Stimulated activated CD4-positive, alpha-beta T cell treated with anti-CD3 and anti-CD28 coated beads, Interleukin-1b, Interleukin-23, amount 100 ng/mL, for 24 hours (primary cell): ENCODE results near the gene TMEM95.

Experiments
- DNase-seq, 4 experiments: peaks; one replicate each; pipeline ENCODE4 v3.0.0-alpha.2; 2020; ENCODE audit warnings: low read depth in 4 of 4, low spot score in 1 of 4

The TMEM95 gene

DNA sequence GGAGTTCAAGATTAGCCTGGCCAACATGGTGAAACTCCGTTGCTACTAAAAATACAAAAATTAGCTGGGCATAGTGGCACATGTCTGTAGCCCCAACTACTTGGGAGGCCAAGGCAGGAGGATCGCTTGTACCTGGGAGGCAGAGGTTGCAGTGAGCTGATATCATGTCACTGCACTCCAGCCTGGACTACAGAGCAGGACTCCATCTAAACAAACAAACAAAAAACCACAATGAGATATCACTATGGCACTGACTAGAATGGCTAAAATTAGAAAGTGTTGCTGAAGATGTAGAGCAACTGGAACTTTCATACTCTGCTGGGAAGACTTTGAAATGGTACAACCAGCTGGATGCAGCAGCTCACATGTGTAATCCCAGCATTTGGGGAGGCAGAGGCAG is 19.4 kb downstream of the TMEM95 start:
- no peak for DNase-seq

DNA sequence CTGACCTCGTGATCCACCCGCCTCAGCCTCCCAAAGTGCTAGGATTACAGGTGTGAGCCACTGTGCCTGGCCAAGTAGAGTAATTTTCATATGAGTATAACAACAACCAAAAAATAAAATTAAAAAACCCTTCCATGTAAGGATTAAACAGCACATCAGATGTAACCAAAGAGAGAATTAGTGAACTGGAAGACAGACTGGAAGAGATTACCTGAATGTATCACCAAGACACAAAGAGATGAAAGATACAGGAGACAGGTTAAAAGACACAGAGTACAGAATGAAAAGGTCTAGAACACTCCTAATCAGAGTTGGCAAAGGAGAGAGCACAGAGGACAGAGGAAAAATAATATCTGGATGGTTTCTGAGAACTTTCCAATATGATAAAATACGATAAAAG is 24.2 kb downstream of the TMEM95 start:
- no peak for DNase-seq

DNA sequence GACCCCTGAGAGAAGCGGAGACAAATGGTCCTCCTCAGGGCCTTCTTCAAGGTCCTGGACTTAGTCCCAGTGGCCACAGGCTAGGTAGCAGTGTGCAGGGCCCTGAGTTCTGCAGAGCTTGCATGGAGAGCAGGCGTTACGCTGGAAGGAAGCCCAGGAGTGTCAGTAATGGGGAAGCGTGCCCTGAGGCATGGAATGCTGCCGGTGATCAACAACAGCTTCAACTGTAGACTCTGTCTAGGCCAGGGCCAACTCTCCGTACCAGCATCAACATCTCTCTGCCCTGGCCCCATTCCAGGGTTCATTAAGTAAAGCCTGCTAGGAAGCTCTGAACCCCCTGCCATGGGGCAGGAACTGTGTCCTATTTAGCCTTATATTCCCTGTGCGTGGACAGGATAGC is 25.4 kb downstream of the TMEM95 start:
- no peak for DNase-seq

DNA sequence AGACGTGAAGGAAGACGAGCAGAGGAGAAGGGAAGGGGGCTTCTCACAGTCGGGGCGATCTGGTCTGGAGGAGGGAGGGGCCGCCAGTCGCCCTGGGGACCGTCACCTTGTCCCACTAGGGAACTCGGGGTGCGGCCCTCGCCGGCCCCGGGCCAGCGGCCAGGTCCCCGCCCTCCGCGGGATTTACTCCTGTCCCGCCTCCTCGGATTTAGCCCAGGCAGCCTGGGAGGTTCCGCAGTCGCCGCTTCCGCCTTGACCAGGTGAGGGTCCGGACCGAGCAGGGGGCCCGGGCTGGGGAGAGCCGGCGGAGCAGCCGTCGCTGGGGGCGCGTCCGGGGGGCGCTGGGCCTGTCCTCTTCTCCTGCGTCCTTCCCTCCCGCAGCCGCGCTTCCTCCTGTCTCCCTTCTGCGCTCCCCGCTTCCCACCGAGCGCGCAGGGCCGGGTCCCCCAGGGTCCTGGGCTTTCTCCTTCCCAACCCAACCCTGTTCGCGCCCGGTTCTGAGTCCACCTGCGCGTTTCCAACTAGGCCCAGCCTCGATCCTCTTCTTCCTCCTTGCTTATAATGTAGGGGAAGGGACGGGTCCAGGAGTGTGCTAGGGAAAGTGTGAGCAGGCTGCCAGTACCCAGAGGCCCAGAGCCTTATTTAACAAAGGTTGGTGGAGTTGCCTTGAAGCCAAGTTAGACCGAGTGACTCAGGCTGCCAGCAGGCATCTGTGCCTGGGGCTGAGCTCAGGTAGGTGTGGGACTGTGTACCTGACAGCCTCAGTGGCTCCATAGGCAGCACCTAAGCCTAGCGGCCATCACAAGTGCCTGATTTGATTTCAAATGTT is 26.1 kb downstream of the TMEM95 start, which contains the start of gene TNK1:
TNK1 (plus strand) TSS at position 235 of the 829 bp plus-strand sequence. CDS start 1,838 bp downstream, outside the sequence.
- DNase-seq = no peak

DNA sequence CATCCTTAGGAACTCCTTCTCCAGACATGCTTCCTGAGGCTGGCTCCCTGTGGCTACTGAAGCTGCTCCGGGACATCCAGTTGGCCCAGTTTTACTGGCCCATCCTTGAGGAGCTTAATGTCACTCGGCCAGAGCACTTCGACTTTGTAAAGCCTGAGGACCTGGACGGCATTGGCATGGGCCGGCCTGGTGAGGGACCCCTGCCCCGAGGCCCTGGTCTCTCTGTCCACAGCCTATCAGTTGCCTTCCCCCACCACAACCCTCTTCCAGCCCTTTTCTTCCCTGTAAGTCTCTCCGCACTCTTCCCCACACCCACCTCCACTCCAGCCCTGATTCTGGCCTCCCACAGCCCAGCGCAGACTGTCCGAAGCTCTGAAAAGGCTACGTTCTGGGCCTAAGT is 27.9 kb downstream of the TMEM95 start:
- no peak for DNase-seq

DNA sequence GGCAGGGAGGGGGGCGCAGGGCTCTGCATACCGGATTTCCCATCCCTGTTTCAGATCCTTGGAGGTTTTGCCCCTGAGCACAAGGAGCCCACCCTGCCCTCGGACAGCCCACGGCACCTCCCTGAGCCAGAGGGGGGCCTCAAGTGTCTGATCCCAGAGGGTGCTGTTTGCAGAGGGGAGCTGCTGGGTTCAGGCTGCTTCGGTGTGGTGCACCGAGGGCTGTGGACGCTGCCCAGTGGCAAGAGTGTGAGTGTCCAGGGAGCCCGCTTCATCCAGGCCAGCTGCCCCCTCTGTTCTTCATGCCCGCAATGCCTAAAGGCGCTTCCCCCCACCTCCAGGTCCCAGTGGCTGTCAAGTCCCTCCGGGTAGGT is 28.4 kb downstream of the TMEM95 start:
- DNase-seq = no peak

DNA sequence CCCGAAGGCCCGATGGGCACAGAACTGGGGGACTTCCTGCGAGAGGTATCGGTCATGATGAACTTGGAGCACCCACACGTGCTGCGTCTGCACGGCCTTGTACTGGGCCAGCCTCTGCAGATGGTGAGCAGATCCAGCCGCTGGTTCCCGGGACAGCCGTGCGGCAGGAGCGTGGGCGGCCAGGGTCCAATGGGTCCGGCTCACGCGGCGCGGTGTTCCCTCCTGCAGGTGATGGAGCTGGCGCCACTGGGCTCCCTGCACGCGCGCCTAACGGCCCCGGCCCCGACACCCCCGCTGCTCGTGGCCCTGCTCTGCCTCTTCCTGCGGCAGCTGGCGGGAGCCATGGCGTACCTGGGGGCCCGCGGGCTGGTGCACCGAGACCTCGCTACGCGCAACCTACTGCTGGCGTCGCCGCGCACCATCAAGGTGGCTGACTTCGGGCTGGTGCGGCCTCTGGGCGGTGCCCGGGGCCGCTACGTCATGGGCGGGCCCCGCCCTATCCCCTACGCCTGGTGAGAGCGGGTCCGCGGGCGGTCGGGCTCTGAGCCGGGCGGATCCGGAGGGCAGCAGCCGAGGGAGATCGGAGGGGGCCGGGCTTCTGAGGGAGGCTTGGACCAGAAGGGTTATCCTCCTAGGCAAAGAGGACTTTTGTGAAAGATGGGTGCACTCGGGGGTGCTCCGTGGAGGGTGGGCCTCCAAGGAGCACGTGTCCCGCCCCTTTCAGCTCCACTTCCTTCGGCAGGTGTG is 29.0 kb downstream of the TMEM95 start:
- peak in 3 of 4 experiments; percentile 42 to 72 (median 60) for DNase-seq

DNA sequence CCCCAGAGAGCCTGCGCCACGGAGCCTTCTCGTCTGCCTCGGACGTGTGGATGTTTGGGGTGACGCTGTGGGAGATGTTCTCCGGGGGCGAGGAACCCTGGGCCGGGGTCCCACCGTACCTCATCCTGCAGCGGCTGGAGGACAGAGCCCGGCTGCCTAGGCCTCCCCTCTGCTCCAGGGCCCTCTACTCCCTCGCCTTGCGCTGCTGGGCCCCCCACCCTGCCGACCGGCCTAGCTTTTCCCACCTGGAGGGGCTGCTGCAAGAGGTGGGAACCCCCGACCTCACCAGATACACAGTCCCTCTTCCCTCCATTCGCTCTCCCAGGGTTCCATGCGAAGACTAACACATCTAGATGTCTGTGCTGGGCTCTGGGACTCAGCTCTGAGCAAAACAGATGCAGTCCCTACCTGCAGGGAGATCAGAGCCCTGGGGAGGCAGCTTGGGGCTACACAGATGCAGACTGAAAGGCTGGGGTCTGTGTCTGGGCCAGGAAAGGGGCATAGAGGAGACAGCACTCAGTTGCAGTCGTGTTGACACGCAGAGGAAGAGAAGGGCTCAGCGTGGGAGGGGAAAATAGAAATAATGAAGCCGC is 29.6 kb downstream of the TMEM95 start:
- no peak for DNase-seq

DNA sequence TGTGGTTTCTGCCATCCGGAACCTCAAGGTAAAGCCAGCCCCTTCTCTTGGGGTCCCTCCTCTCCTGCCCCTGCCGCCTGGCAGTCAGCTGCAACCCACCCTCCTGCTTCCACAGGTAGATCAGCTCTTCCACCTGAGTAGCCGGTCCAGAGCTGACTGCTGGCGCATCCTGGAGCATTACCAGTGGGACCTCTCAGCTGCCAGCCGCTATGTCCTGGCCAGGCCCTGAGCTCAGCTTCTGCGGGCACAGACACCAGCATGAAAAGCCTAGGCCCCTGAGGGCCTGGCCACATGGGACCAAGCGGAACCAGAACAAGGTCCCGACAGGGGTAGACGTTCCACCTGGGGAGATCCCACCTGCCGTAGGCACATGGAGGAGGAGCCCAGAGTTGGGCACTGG is 33.9 kb downstream of the TMEM95 start:
- no peak for DNase-seq

DNA sequence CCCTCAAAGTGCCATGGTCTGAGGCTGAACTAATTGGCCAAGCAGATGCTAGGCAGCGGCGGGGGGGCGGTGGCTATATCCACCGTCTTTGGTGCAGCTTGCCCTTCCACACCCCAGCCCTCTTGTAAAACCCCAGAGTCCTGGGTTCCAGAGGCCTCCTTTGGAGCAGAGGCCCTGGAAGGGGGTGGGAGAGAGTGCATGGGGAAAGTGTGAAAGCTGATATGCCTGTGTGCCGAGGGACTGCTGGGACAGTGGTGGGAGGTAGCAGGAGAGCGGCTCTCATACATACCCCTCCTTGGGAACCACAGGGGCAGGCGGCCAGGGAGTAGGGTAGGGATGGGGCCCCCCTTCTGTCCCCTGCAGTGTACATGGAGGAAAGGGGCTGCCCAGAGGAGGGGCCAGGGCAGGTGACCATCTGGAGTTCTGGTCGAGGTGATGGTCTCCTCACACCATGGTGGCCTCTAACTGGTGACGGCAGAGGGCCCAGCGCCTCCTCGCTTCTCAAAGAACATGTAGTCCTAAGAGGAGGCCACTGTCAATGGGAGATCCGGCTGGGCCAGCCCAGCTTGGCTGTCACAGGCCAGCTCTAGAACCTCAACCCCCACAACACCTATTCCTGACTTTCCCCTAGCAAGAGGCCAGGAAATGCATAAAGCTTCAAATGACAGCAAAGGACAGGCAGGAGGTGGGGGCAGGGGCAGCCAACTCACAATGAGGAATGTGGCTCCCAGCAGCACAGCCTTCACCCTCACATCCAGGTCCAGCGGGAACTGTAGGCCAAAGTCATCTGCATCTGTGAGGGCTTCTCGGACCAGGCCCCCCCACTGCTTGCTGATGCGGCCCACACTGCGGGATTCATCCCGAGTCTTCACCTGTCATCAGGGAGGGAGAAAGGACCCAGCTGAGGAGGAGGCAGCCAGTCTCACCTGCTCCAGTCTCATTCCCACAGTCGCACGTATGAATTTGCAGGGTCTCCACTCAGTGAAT is 35.3 kb downstream of the TMEM95 start:
- DNase-seq = no peak

DNA sequence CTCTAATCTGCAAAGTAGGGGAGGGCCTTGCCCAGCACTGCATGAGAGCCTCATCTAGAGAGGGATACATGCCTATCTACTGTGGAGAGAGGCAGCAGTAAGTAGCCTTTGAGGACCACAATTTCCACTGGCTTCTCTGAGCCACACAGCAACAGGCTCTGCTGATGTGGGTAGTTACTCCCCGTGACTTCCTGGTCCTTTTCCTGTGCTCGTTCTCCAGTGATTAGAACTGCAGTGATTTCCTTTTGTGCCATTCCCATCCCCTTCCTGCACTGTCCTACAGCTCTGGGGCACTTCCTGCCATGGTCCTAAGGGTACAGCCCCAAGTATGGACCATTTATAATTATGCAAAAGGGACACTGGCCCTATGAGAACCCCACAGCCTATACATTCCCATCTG is 36.4 kb downstream of the TMEM95 start:
- DNase-seq = no peak

DNA sequence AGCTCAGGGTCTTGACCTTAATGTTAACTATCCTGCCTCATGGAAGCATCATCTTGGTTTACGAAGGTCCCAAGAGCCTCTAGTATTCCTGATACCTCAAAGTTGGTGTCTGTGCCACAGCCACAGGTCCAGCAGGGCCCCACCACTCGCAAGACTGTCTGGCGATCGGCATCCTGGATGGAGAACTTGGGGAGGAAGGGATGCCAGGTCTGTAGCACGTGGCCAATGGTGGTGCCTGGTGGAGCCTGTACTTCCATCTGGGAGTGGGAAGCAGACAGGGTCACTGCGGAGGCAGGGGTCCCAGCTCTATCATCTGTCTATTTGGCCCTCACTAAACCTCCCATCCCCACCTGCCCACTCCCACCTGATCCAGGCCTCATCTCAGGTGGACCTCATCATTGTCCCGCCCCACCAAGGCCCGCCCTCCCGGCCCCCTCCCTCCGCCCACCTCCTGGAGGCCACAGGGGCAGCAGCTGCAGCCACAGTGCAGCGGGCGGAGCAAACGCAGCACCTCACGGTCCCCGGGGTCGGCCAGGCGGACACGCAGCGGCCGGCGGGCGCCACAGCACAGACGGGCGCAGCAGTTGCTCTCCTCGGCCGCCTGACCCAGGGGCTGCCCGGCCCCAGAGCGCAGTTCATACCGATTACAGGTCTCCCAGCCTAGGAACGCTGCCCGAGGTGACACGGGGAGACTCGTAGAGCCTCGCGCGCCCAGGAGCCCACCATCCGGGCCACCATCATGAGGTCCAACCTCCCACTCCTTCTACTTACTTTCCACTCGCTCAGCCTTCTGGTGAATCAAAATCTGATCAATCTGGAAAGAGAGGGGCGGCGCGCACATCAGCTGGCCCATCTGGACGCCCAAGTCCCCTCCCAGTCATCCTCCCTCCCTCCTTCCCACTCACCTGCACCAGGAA is 38.0 kb downstream of the TMEM95 start:
- DNase-seq = no peak

DNA sequence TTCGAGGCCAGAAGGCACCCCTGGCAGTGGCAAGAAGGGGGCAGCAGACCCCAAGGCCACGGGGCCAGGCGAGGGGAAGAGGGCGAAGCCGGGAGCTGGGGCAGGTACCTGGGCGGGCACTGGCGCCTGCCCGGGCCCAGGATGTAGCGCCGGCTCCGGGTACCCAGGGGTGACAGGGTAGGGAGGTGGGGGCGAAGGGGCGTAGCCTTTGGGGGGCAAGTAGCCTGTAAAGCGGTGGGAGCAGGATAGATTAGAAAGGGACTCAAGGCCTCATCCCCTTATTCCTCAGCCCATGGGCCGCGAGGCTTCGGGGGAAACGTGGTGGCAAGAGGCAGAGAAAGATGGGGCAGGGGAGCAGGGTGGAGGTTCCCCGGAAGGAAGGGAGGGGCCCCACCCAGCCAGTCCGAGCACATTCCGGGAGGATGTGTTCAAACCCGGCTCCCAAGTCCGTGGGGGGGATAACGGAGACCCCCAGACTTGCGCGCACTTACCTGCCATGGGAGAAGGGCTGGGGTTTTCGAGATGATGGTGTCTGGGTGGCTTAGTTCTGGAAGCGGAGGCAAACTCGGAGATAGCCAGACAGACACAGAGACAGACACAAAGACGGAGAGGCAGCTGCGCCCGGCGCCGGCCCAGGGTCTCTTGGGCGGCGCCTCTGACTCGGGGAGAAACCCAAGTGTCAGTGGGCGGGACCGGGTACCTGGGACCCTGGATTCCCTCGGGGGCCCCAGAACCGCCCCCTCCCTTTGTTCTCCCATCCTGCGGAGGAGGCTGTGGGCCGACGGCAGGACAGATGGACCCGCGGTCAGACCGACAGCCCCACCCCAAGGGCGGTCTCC is 38.9 kb downstream of the TMEM95 start:
- DNase-seq = peak in 1 of 4 experiments; percentile 48

DNA sequence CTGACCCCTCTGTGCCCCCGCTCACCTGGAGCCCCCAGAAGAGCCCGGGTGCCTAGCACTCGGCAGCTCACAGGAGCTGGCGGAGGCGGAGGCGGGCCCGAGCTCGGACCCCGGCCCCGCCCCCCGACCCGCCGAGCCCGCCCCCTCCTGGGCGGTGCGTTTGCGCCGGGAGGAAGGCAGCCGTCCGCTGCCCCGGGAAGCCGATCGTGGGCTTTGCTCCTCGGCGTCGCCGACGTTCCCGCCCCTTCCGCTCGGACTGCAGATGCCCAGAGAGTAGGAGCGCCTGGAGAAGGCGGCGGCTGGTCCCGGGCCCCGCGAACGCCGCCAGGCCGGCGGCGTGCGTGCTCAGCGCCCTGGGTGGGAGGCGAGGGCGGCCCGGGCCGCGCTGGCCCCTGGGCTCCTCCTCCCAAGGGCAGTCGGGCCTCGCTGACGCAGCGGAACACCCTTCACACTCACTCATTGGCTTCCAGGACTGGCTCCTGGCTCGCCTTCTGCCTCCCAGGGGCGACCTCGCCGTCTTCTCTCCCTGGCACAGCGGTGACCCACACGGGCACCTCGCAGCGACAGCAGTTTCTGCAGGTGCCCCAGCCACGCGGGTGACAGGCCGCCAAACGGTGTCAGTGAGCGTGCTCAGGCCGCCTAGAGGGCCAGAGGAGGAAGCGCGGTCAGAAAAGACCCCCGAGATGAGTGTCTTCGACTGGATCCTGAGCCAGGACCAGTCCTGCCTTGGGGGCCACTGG is 39.7 kb downstream of the TMEM95 start, which contains the start of gene PLSCR3:
PLSCR3 (minus strand) TSS at position 74 of the 740 bp plus-strand sequence. CDS start 415 bp downstream, outside the sequence.
- peak; percentile 58 to 85 (median 69) for DNase-seq

DNA sequence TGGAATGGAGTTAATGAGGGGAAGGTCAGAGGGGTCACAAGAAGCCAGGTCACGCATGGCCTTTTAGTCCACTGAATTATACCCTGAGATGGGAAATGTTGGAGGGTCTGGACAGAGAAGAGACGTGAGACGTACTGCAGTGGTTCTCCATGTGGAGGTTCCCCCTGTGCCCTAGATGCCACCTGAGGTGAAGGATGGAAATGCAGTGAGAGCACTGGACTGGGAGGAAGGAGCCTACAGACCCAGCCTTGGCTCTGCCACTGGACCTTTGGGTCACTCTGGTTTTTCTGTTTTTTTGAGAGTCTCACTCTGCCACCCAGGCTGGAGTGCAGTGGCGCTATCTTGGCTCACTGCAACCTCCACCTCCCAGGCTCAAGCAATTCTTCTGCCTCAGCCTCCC is 41.2 kb downstream of the TMEM95 start:
- no peak for DNase-seq

DNA sequence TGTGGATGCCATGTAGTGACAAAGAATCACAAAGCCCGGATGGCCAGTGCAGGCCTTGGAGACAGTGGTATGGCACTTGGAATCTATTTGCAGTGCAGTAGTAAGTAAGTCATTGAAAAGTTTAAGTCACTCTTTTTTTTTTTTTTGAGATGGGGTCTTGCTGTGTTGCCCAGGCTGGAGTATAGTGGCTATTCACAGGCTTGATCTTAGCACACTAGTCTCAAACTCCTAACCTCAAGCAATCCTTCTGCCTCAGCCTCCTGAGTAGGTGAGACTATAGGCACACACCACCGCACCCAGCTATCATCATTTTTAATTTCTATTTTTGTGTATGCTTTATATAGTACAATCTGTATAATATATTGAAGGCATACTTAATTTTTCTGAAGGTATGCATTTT is 43.7 kb downstream of the TMEM95 start:
- DNase-seq = no peak

DNA sequence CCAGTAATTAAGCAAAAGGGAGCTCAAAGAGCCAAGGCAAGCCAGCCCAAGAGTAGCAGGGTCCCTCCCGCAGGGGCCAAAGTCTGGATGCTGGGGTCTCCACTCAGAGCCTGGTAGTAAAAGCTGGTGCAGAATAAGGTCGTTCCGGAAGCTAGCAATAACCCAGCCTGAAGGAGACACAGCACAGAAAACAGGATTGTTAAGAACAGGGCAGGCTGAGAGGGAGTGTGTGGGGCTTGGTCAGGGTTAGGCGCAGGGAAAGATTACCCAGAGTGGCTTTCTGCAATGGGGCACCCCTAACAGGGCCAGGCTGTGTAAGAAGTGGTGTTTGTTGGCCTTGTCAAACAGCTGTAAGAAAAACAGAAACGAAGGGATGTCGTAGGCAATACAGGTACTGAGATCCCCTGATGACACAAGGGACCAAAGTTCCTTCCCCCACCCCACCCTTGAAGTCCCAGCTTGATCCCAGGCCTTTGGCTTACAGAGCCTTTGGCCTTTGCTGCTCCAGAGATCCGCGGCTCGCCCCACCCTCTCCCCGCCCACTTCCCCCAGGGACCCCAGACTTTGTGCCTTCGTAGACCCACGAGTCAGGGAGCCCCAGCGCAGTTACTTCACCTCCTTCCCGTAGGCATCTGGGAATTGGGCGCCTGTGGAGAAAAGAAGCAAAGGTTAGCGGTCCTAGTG is 48.2 kb downstream of the TMEM95 start:
- no peak for DNase-seq

DNA sequence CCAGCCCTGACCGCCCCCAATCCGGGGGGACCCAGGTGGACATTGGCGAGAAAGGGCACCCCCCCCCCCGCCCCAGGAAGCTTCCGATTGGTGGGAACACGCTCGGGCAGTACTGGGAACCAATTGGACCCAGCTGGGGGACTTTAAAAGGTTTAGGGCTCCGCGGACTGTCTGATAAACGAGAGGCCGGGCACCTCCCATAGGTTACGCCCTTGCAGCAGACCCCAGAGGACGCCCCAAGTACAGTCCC is 48.7 kb downstream of the TMEM95 start:
- DNase-seq = no peak
